Tibial nerve (tissue), 4 donors: Measurements from ENCODE around the gene CH25H.

ENCODE experiments used
- EP300 ChIP-seq, 2 donors: sonication (generic); formaldehyde crosslinking; IDR thresholded peaks; one replicate each; pipeline ENCODE4 v1.6.1; 2017; ENCODE audit warnings: antibody characterized with exemption in 2 of 2, mild to moderate bottlenecking in 1 of 2
- TF ChIP-seq, protein P1 (sequence below), 5 experiments: fragments of 200-600 bp in 3 of 5; fragments of 450-650 bp in 2 of 5; sonication (generic) in 3 of 5; IDR thresholded peaks; one replicate each; pipeline ENCODE4 v1.5.1; 2016 to 2019; ENCODE audit warnings: antibody characterized with exemption in 5 of 5, mild to moderate bottlenecking in 3 of 5, moderate library complexity in 2 of 5

DNA sequence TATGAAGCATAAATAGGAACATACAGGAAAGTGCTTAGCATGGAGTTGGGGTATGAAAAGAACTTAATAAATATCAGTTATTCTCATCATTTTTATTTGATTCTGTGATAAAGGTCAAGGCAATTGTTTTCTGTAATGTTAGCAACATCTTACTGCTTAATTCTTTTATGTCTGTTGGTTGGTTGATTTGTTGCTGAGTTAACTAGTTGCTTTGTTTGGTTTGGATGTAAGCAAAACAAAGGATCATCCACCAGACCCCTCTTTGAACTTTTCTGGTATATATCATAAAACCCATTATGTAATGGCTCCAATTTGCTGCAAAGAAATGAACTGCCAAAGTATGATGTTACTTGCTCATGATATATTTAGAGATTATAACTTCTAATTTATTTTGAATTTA lies 44.5 kb downstream of the CH25H start:
- TF ChIP-seq, protein P1, sequence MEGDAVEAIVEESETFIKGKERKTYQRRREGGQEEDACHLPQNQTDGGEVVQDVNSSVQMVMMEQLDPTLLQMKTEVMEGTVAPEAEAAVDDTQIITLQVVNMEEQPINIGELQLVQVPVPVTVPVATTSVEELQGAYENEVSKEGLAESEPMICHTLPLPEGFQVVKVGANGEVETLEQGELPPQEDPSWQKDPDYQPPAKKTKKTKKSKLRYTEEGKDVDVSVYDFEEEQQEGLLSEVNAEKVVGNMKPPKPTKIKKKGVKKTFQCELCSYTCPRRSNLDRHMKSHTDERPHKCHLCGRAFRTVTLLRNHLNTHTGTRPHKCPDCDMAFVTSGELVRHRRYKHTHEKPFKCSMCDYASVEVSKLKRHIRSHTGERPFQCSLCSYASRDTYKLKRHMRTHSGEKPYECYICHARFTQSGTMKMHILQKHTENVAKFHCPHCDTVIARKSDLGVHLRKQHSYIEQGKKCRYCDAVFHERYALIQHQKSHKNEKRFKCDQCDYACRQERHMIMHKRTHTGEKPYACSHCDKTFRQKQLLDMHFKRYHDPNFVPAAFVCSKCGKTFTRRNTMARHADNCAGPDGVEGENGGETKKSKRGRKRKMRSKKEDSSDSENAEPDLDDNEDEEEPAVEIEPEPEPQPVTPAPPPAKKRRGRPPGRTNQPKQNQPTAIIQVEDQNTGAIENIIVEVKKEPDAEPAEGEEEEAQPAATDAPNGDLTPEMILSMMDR (IDR thresholded peaks at IDR 0.05): no peak
- TF ChIP-seq EP300 (IDR thresholded peaks at IDR 0.05): no peak
